ENCODE data around the gene UROS.

The UROS gene

DNA sequence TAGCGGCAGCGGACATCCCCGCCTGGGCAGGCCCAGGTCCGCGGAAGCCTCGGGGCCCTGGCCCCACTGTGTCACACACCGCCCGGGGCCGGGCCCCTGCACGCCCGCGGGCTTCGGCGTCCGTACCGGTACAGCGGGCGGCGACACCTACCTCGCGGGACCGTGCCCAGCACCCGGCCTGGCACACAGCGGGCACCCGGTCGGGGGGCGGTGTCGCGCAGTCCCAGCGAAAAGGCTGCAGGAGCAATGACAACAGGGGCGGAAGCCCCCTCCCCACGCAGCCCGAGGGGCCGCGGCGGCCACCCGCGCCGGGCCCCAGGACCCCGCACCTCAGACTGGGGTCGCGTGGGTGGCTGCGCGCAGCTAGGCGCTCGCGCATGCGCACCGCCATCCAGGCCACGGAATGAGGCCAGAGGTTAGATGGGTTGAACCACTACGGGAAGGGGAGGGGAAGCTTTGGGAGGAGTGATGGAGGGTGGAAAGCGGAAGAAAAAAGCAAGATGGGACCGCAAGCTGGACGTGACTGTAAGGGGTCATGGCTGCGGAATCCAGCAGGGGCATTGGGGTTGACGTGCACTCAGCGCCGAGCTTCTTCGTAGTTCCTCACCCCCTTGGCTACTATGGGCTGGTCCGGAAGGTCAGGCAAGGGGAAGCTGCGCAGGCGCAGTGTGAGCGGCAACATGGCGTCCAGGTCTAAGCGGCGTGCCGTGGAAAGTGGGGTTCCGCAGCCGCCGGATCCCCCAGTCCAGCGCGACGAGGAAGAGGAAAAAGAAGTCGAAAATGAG lies at the start of gene UROS, which contains the start of gene BCCIP:
TSS of gene UROS (minus strand) at position 381 of the 785 bp plus-strand sequence. CDS start 6,759 bp downstream, outside the sequence.
TSS of gene BCCIP (plus strand) at position 669 of the 785 bp plus-strand sequence. CDS start at position 681, 12 bp downstream.
- DNase-seq, result peak; percentile 92

GRCh38 chr10:125871338-125871737 lies 48.3 kb upstream of the UROS start:
- no peak for DNase-seq

DNA sequence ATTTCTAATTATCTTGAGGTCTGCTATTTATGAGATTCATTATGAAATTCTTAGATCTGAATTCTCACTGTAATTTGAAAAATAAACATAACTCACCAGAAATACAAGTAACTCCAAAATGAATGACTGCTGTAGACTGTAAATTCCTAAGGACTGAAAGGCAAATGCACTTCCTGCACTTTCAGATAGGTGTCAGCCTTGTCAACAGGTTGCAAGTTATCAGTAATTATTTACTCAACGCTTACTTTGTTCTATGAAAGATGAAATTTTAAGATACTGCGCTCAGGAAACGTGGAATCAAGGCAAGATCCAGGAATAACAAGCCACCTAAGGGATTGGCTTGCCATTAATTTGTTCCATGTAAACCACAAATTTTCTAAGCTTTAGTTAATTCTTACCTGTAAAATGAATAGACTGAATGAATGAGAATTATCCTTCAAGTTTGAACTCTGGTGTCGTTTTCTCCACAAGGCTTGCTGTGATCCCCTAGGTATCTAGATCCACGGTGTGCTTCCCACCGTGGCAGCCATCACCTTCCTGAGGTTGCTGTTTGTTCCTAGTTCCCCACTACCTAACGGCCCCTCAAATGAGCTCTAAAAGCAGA lies 45.4 kb upstream of the UROS start:
- DNase-seq, result peak; percentile 40

- no peak for DNase-seq
Observed at GRCh38 chr10:125866421-125867029, 43.5 kb upstream of the UROS start.

DNA sequence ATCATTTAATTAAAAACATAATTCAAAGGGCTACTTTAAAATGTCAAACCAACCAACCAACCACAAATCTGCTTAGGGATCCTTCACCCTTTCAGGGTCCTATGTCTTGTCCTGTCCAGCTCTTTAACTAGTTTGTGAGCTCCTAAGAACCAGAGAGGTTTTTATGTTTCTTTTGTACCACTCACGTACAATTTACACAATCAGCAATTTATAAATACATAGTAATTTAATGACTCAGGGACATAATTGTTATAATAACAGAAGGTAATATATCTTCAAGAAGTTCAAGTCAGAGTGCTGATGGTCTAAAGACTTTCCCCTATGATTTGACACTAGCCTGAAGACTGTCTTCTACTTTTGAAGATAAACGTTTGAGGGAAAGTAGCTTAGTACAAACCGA lies 42.1 kb upstream of the UROS start:
- no peak for DNase-seq

- peak; percentile 3 for DNase-seq
Observed at GRCh38 chr10:125859128-125859817, 36.2 kb upstream of the UROS start.

GRCh38 chr10:125857185-125857760 lies 34.2 kb upstream of the UROS start:
- no peak for DNase-seq

DNA sequence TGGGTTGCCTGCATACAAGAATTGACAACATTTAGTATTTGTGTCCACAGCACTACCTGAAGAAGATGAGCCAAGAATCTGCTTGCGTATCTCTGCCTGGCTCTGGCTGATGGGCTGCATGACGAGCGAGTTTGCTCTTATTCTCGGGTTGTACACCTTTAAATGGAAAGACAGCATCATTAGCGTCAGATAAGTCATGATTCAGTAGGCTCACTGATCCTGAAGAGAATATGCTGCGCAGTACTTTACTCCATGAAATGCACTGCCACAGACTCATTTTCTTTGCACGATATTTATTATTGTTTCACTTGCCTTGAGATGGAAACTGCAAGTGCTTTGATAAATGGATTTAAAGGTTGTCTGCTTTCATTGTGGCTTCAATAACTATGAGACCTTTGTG lies 29.4 kb upstream of the UROS start:
- DNase-seq, result no peak

DNA sequence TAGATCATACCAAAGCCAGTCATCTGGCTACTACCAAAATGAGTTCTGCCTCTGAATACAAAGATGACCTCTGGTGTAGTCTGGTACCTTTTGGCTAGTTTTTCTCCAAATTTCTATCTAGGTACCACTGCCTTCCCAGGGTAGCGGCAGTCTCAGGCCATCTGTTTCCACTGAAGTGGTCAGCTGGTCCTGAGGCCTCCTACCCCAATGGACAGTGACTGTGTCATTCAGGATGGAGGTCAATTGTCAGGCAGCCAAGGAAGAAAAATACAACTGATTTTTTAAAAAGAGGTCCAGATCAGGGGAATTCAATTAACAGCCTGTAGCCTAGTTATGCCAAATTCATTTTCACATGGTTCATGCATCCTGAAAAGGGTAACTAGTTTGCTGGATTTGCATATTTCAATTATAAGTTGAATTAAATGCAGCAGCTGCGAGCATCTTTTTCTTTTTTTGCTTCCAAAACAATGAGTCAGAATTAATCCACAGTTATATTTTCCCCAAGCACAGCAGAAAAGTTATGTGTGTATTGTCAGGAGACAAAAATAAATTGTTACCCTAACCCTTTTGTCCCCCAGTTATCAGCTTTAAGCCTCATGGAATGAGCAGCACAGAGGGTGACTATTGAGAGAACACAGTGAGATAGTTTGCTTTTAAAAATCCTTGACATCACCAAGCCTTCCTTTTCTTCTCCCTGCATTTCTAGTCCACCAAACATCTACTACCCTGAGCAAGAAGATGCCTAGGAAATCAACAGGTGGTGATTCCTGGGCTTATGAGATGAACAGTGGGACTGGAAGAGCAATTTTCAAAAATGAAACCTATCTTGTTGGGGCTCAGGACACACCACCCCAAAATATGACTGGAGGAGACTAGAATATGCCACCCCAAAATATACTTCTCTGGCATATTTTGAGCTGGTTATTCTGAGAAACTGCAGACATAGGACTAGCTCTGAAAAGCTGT lies 28.0 kb upstream of the UROS start:
- no peak for DNase-seq

DNA sequence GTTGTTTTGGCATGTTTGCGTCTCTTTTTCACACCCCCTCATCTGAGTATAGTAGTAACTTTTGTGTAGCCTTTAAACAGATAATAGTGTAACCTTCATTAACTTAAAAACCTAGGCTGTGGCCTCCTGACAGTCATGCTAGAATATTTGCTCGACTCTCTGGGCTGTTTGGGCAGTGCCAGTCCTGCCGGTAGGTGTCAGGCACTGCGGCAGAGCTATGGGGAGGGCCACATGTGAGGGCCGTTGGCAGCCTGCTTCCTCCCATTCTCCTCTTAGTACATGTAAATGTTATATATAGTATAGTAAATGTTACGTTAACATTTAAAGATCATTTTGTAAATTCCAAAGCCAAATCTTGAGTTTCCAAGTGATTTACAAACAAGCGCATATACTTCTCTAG lies 26.4 kb upstream of the UROS start:
- DNase-seq, result no peak

DNA sequence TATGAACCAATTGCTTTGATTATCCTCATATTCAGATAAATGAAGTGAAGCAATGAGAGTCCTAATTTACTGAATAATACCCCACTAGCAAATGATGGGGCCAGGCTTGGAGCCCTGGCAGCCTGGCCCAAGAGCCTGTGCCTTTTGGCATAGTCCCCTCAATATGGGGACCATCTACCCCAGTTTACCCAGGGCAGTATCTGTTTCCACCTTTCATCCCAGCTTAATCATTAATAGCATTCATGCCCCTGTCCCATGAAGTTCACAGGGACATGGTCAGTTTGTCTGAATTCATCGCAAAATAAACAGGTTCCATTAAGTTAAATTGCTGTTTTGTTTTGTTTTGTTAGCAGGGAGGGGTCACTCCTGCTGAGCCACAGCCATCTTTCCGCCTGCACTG lies 25.8 kb upstream of the UROS start:
- DNase-seq, result no peak

DNA sequence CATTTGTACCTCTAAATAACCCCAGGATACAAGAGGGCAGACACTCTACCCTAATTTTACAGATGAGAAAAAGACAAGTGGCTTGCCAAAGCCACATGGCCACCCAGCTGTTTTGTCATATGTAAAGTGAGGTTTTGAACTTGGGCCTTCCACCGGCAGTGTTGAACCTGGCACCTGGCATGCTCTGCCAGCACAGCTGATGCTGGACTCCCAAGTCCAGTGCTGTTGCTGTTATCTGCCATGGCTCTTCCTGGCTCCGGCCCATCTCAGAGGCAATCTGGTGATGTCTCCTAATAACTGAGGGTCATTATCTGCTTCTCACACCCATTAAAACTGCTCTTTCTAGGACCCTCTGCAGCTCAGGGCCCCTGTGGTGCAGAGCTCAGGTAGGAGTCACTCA lies 25.3 kb upstream of the UROS start:
- no peak for DNase-seq

- DNase-seq, result no peak
Observed at GRCh38 chr10:125846894-125847293, 23.8 kb upstream of the UROS start.

GRCh38 chr10:125845617-125846016 lies 22.6 kb upstream of the UROS start:
- no peak for DNase-seq

DNA sequence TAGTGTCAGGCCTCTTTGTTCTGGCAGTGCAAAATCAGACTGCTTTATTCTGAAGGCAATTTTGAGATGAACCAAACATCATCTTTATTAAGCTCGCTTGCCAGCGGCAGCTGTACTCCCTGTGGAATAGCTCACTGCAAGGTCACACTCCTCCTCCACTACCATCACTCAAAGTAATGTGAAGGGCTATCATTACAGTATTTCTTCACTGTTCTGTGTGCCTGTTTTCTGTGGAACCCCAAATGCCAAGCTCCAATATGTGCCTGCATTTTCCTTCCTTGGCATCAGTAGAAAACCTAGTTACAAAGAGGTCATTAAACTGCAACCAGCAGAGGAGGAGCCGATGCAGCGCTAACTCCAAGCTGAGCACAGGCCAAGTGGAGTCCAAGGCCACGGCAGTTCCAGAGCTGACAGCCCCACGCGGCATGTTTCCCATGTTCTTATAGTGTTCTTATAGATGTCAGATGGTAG lies 21.7 kb upstream of the UROS start:
- DNase-seq, result no peak

DNA sequence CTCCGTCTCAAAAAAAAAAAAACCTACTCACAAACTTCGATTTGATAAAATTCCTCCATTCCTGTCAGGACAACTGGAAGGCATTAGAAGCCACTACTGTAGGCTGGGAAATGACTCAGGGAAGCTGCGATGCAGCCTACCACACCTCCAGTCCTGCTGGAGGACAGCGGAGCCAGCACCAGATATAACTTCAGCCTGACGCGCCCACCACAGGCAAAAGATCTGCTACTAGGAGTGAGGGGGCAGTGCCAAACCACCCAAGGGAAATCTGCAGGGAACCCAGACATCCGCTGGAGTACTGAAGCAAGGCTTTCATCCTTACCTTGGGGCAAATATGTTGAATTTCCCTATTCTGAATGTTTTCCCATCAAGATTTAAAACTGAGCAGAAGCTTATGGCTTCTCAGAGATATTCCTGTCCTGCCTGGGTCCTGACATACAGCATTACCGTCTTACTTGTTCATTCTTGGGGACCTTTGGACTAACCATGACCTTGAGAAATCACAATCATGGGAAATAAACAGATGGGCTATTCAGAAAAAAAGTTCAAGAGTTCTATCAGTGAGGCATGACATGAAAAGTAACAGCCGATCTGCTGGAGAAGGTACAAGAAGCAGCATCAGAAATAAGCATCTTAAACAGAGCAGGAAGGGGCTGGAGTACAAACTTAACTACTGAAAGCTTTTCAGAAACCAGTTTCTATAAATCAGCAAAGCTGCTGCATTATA lies 20.7 kb upstream of the UROS start:
- DNase-seq, result no peak

DNA sequence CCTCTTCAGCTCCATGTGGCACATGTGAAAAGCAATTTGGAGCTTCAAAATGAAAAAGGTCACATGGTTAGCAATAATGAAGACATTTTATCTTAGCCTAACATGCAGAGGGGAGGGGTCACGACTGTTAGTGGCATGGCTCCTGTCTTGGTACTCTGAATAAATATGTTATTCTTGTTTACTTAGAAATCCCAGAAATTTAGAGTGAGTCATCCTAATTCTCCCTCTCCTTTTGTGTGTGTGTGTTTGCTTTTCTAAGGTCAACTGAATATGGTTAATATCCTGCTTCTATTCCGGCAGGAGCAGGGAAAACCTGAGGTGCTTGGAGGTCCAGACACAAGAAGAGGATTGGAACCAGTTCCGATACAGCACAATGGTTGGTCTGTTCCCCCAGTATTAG lies 17.9 kb upstream of the UROS start:
- DNase-seq, result no peak

DNA sequence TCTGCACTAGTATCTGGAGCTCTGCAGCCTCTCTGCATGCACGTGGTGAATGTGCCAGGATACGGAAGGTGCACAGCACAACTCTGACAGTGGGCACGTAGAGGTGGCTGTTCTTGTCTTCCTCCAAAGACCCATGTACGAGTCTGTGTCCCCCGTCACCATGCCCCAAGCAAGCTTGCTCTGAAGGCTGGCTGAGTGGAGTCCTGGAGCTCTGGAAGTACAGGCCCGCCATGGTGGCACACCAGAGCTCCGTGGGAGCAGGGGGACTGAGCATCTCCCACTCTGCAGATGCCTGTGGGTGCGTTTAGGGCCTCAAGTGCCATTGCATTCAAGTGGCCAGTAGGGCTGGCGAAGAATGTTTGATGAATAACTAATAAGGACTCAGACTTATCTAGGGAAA lies 17.3 kb upstream of the UROS start:
- no peak for DNase-seq

DNA sequence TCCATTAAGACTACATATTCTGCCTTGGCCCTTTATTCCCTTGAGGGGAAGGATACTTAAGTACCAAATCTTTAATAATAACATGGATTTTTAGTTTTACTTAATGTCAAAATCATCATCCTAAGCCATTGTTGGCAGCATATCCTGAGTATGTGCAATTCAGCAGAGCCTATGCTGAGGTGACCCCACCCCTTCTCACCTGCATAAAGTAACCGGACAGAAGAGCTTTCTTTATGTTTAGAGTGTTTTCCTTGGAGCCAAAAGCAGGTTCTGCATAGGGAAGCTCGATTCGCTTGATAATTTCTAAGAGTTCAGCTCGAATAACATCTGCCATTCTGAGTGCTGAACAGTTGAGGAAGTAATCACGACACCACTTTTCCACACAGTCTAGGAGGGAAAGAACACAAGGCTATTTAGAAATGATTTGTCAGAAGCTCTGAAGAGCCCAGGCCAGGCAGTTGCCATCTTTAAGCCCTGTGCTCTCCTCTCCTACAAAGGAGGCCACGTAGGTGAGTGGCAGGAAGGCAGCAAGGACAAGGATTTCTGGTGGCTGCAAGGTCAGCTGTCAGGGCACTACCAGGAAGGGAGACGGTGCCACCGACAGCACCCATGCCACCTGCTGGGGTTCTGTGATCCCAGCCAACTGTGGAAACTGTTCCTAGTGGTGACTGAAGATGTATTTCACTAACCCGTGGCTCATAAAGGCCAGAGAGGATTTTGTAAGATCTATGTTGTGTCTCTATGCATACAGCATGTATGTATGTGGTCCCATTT lies 15.9 kb upstream of the UROS start:
- DNase-seq, result no peak

GRCh38 chr10:125836746-125837145 lies 13.7 kb upstream of the UROS start:
- DNase-seq, result no peak
